ENCODE data around the gene SH3PXD2A. TPM values are rescaled to one million over a fixed set of nuclear protein-coding genes. Genes with fewer than 3 reads are reported as not detected.

The SH3PXD2A gene
- total and polyA plus RNA-seq, 9 of the 15 experiments (the other 6 are each of a cell fraction or from before 2014, with no cell fraction given) = 0.41 to 9.3 (median 2.5) TPM

- no peak for TF ChIP-seq ZNF398 (CRISPR knock-in tag; IDR thresholded peaks at IDR 0.05)
- TF ChIP-seq RBM34 (IDR thresholded peaks at IDR 0.05; ENCODE audit: borderline replicate concordance, insufficient read depth, low read length) = no peak
- TF ChIP-seq TCF15 (CRISPR knock-in tag; IDR thresholded peaks at IDR 0.05) = no peak
- no peak for TF ChIP-seq ZNF644 (tag; IDR thresholded peaks at IDR 0.05; ENCODE audit: low read depth)
- TF ChIP-seq PRMT5 (CRISPR knock-in tag; IDR thresholded peaks at IDR 0.05) = no peak
- TF ChIP-seq RNF2 (IDR thresholded peaks at IDR 0.05) = no peak
- no peak for TF ChIP-seq ZNF263 (CRISPR knock-in tag; IDR thresholded peaks at IDR 0.05; ENCODE audit: borderline replicate concordance)
- TF ChIP-seq DACH1 (IDR thresholded peaks at IDR 0.05; ENCODE audit: partially characterized antibody) = peak; percentile 35
- TF ChIP-seq ZNF41 (CRISPR knock-in tag; conservative IDR thresholded peaks at IDR 0.05) = no peak
- no peak for TF ChIP-seq CSDE1 (IDR thresholded peaks at IDR 0.05)
- TF ChIP-seq CEBPZ (IDR thresholded peaks at IDR 0.05; ENCODE audit: borderline replicate concordance, low read depth, low read length) = no peak
- TF ChIP-seq HMG20A (CRISPR knock-in tag; conservative IDR thresholded peaks at IDR 0.05) = no peak
- TF ChIP-seq HIVEP1 (CRISPR knock-in tag; IDR thresholded peaks at IDR 0.05) = no peak
- no peak for TF ChIP-seq ERF (CRISPR knock-in tag; IDR thresholded peaks at IDR 0.05)
- TF ChIP-seq SMARCB1 (IDR thresholded peaks at IDR 0.05; ENCODE audit: insufficient read length, low read depth) = no peak
- TF ChIP-seq HCFC1 (IDR thresholded peaks at IDR 0.05; ENCODE audit: low read depth, low read length) = no peak
- no peak for TF ChIP-seq SRSF3 (IDR thresholded peaks at IDR 0.05; ENCODE audit: insufficient read depth, low read length)
- no peak for TF ChIP-seq TFE3 (CRISPR knock-in tag; IDR thresholded peaks at IDR 0.05)
- TF ChIP-seq CREB1 (IDR thresholded peaks at IDR 0.05) = no peak
- no peak for TF ChIP-seq CREB1 (CRISPR knock-in tag; IDR thresholded peaks at IDR 0.05)
- TF ChIP-seq ZNF146 (CRISPR knock-in tag; IDR thresholded peaks at IDR 0.05; ENCODE audit: unreplicated experiment) = no peak
- no peak for TF ChIP-seq LCOR (CRISPR knock-in tag; IDR thresholded peaks at IDR 0.05)
- TF ChIP-seq PTRF (tag; IDR thresholded peaks at IDR 0.05) = no peak
Observed at GRCh38 chr10:103772096-103772845, 83.1 kb downstream of the SH3PXD2A start (continued).

Measured in K562 (cell line).